HK-2 (cell line): ENCODE data around the gene PSMA6.
"Not testable (repeated sequence)": the region's sequence is repeated elsewhere in the genome, so short reads cannot be mapped to it uniquely, and the experiment has no call there.

Experiments
- DNase-seq: peaks from one replicate; pipeline ENCODE4 v3.0.0-alpha.2; 2018; ENCODE audit not compliant: unreplicated experiment

Gene PSMA6

DNA sequence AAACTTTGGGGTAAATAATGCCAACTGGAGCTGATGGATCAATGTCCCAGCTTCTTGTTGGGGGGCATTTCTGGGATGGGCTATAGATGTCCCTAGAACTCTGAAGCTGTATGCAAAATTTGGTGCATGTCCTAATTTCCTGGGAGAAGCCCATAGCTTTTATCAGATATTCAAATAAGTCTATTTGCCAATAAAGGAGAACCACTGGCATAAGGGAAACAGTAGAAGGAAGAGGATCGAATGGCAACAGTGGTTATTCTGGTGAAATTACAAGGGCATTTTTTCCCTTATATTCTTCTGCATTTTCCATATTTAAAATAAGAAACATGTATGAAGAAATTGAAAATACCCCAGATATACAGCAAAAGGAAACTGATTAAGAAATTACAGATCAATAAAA, 34.2 kb downstream of the PSMA6 start:
- DNase-seq = no peak

DNA sequence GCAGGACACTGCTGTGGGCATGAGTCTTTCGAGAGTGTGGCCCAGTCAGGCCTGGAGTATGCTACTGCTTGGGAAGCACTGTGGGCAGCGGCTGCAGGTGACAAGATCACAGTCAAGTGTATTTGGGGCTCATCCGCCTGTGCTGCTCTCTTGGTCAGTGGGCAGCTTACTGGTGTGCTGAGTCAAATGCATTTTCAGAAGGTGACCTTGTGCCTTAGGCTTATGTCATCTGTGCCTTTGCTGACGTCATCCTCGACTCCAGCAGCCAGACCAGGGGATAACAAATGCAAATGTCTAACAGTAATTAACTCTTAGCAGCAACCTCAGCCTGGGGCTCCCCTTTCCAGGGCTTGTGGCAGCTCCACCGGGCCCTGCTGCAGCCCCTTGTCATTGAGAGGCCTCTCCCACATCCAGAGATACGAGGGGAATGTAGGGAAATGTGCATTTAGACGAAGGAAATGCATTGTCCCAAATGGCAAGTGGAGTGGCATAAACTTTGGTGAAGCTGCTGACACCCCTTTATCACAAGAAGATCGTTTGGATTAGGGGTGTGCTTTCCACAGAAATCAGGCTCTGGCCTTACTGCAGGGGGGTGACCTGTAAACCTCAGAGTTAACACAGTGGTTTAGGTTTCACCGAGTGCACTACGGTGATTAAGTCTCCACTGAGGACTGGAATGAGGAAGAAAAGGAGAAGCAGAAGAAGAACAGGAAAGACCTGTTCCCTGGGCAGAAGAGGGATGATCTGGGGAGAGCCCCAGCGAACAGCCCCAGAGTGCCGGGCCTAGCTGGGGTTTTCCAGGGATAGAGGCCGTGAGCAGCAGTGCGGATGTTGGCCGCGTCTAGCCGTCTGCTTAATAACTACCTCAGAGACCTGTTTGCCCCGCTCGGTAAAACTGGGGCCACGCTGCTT, 39.7 kb downstream of the PSMA6 start:
- peak; percentile 70 for DNase-seq

DNA sequence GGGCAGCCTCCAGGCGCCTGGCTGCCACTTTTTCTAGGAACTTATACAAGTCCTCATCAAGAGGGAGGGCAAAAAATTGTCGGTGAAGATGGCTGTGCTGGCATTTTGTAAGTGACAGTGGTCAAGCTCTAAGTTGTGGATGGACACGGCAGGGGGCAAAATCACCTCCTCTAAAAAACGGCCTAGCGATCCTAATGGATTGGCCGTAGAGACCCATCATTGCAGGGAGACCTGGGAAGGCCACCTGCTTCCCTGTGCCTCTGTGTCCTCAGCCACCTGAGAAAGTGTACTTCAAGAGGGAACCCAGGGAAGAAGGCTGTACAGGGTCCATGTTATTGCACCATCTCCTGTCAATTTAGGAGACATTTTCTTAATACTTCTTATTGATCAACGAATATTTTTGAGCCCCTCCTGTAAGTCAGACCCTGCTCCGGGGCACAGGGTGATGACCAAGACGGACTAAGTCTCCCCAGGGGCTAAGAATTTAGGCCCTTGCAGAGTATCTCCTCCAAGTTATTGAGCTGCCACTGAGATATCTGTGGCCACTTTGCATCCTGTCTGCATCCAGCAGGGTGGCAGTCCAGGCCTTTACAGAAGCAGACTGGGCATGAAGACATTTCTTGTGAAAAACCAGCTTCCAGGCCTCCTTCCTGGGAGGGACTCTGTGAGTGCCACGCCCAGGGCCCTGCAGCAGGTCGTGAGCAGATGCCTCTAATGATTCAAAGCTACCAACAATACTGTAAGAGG, 40.5 kb downstream of the PSMA6 start:
- peak; percentile 33 for DNase-seq

DNA sequence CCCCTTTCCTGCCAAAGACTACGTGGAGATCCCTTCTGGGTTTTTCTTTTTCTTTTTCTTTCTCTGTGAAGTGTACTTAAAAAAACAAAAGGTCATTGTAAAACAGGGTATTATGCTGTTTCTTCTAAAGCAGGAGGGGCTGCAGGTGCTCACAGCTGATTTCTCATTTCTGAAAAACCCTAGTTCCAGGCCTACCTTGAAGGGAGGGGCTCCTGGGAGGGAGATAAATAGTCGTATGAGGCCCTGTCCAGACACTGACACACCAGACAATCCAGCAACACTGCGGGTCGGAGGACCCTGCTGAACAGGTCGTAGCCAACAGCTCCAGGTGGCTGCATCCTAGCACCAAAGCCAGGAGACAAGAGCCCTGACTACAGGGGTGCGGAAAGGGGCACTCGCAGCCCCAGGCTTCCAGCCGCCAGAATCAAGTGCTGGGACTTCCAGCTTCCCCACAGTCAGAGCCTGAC, 41.1 kb downstream of the PSMA6 start:
- no peak for DNase-seq

DNA sequence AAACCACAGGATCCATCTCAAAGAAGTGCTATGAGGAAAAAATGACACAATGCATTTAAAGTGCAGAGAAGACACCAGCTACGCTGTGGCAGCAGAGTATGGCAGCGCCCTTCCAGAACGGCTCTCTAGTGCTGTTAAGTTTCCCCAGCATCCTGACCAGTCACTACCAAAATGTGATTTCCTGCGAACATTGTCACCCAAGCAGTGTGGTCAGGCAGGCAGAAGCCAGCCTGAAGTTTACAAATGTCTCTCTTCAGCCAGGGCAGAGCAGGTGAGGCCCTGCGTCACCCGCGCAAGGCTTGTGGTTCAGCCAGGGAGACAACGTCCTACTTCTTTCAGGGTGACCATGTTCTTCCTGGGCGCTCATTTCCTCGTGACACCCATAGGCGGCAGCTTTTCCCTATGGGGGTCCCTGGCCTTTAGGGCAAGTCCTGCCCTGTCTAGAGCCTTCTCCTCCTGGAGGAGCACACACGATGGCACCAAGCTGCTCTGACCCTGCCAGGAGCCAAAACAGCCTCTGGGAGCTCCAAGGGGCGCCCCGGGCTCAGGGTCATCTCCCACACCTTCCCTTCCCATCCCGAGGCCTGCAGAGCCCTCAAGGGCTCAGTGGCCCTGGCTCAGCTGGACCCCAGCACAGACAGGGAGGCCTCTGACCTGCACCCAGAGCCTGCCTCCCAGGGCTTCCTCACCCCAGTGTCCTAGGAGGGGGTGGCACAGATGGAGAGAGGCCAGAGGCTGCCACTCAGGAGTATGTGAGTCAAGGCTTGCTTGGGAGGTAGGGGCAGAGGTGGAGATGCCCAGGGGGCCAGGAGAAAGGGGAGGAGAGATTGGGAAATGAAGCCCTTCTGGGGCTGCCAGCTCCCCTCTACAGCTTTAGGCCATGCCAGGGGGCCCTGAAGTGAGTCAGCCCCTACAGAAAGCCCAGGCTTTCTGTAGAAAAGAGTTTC, 41.9 kb downstream of the PSMA6 start:
- no peak for DNase-seq

DNA sequence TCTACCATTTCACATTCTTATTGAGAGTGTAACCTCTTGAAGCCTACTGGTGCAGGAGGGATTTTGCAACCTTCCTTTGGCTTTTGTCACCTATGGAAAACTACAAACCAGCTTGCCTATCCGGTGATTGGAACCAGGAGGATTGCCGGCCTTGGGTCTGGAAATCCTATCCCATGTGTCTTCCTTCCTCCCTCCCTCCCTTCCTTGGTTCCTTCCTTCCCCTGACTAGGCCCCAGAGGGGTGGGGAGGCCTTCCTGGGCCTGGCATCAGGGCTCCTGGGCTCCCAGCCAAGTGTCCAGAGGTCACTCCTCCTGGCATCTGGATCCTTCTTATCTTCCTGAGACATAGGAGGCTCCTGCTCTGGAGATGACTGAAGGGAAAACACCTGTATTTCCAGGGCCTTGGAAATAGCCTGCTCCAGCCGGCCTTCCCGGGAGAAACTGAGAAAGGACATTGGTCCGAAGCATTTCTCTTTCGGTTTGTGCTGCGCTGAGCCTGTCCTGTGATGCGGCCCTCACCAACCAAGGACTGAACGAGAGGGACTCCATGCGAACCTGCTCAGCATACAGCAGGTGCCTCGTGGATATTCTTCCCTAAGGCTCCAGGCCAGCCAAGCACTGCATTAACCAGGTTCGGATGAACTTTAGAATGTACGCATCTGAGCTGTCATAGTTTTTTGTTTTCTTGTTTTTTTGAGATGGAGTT, 43.4 kb downstream of the PSMA6 start:
- peak; percentile 57 for DNase-seq

DNA sequence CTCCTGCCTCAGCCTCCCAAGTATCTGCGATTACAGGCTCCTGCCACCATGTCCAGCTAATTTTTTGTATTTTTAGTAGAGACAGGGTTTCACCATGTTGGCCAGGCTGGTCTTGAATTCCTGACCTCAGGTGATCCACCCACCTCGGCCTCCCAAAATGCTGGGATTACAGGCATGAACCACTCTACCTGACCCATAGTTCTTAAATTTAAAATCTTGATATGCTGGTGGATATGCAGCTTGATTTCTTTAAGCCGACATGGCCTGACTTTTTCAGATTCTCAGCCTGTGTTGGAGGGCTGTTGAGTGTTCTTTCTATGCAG, 44.0 kb downstream of the PSMA6 start:
- not testable (repeated sequence) for DNase-seq

DNA sequence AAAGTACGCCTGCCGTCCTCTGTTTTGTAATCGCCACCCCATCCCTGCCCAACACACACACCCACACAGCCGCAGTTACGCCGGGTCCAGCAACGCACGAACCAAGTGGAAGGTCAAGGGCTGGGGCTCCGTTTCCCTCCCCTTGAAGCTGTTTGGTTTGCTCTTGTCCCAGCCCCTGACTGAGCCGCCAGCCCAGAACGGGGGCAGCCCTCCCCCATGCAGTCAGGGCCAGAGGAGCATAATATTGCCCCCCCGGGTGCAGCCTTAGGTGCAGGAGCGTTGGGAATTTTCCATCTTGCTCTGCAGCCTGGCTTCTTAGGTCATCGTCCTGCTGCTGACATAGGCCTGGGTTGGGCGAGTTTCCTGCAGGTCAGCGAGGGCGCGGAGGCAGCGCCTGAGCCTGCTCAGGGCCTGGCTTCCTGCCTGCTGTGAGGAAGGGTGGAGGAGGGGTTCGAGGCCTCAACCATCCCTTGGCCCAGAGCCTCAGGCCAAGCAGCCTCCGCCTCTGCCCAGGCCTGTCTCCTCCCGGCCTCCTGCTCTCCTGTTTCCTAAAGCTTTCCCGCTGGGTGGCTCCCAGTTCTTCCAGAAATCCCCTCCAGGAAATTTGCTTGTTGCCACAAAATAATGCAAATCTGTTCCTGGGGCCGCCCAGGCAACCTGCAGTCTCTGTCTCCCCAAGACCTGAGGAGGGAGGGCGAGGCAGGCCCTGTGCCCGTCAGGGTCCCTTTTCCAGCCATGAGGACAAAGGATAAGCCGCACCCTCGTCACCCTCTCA, 44.5 kb downstream of the PSMA6 start:
- peak; percentile 89 for DNase-seq

DNA sequence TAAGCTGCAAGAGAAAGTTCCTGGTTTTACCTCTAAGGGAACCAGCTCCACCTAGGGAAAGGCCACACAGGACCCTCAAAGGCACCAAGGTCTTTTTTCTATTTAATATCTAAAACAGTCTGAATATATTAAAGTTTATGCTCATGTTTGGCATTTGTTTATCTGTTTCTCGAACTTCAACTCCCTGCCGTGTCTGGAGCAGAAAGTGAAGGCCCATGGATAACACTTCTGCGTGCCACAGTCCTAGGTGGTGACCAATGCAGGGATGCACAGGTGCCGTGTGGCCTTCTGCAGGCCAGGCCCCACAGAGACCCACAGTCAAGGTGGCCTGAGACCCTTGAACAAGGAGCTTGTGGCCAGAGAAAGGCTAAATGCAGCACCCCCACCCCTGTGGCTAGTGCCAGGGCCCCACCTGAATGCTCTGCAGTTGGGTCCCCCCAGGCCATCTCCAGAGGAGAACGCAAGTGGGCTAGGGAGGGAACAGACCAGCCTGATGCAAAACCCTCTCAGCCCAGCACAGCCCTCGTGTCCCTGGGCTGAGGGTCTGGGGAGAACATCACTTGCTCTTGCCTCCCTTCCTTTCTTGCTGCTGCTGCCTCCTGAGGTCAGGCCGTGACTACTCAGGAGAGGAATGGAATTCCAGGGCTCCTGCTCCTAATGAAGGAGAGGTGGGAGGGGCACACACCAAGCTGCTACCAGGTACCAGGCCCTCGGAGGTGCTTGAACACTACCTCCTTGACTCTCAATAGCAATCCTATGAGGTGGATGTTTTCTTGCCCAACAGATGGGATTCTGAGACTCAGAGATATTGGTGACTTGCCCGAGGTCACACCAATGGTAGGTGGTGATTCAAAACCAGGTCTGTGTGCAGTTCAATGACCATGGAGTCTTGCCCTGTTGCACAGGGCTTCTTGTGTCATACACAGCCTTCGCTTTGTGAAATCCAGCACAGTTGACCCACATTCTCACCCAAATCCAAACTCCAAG, 45.4 kb downstream of the PSMA6 start:
- DNase-seq = no peak

DNA sequence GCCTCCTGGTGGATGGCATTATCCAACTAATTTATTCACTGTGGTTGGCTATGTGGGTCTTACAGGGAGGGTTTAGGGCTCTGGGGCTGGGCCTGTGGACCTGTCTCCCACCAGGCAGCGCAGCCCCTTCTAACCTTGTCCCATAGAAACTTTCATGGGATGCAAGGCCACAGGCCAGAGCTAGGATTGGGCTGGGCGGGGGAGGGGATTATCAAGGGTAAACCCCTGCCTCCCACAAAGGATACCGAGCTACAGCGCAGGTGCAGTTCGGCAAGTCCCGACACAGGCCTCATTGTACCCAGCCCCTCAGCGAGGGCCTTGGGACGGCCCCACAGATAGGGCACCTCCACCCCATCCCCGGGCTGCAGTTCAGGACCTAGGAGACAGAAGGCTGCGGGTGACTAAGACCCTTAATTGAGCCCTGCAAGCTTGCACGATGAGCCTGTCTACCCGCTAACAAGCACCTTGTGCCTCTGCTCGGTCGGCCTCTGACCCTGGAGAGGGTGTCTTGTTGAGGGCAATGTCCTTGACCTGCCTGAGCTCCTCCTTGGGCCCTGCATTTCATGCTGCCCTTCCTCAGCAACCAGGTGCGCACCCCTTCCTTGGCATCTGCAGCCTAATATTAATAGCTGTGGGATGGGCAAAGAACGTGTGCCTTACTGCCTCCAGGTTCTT, 46.7 kb downstream of the PSMA6 start:
- DNase-seq = no peak

DNA sequence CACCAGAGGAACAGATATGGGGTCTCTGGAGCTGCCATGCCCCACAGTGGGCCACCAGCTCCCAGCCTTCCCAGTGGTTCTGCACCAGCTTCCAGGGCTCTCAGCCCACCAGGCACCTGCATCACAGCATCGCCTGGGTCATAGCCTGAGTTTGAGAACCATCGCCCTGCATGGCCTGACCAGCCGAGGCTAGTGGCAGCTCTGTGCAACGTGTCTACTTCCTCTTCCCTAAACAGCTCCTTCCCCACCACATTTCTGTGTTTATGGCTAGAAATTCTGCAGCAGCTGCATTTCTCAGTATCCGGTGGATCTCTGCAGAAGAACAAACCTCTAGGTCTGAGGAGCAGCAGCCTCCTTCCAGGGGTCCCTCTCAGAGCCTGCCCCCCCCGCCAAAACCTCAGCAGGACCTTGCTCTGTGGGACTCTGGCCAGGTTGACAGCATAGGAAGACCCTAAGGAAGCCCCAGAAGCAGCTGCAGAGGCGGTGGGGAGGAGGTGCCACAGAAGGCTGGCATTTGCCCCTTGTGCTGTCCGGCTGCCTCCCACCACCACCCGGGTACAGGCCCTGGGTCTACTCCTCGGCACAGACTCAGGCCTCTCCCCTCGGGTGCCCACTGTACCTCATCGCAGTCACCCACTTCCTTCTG, 47.7 kb downstream of the PSMA6 start:
- DNase-seq = no peak

DNA sequence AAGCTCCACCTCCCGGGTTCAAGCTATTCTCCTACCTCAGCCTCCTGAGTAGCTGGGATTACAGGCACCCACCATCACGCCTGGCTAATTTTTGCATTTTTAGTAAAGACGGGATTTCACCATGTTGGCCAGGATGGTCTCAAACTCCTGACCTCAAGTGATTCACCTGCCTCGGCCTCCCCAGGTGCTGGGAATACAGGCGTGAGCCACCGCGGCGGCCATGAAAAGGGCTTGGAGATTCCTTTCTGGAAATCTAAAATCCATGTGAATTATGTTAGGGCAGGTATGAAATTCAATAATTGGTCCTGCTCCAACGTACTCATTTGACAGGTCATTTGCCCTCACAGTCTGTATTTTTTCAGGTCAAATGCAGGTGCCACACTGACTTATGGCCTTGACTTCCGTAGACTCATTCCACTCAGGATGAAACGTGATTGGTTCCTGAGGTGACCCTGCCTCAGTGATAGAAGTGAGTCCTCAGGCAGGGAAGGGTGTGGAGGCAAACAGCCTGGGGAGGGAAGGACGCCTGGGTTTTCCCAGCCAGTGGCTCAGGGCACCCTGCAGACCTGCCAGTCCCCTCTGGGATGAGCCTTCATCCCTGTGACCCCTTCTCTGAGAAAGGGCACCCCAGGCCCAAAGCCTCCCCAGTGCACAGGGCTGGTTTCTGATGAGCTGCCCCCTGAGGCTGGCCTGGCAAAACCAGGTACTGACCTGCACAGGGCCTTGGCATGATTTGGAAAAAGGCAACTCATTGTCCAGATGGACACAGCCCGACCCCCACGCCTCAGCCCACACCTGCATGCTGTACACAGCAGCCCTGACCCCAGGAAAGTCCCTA, 48.7 kb downstream of the PSMA6 start:
- DNase-seq = no peak

DNA sequence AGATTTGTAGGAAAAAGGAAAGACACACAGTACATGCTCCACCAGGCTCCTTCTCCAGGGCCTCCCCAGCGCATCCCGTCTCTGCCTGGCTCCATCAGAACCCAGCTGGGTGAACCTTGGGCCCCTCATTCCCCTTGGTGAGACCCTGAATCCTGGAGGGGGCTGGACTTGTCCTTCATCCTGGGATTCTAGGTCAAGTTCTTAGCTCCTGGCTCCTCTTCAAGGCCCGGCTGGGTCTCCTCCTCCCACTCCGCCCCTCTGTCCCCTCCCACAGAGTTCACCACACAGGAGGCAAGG, 49.2 kb downstream of the PSMA6 start:
- DNase-seq = no peak

DNA sequence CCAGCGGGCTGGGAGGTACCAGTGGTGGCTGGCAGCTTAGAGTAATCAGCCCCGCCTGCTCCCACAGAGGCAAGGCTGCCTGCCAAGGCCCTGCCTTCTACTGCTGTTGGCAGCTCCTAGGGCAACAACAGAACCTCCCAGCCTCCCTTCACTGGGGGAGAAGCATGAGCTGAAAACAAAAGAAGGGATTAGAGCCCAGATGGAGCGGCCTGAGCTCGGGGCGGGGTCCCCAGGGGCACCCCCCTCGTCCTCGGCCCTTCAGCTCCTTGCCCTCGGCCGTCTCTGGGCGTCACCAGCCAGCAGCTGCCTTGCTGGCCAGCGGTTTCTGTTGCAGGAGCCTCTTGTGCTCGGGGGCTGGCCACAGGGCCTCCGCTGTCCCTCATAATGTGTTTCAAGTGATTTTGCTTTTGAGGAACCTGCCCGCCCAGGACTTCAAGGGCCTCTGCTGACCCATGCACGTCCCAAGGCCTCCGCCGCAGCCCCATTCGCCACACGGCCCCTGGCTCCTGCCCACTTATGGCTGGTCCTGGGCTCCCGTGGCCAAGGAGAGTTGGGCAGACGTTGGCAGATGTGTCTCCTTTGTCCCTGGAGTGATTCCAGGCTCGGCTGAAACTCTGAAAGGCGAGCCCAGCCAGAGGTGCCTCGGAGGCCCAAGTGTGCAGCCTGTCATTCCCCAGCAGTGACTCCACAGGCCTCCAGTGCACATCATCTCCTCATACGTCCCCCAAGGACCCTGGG, 49.7 kb downstream of the PSMA6 start:
- peak; percentile 90 for DNase-seq

DNA sequence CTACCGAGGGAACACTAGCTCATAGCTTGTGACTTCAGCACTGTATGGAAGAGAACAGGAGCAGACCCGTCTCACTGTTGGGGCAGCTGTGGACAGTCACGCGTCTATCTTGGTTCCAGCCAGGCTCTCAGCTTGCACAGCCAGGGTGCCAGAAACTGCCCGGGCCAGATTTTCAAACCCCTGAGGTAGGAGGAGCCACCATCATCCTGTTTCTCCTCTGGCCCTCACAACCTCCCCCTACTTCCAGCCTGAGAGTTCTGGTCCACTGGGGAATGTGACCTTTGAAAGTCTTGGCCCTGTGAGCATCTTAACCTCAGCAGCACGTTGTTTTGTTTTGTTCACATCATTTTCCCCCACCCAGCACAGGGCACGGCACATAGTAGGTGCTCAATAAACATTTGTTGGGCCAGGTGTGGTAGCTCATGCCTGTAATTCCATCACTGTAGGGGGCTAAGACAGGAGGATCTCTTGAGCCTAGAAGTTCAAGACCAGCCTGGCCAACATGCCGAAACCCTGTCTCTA, 50.4 kb downstream of the PSMA6 start:
- no peak for DNase-seq

DNA sequence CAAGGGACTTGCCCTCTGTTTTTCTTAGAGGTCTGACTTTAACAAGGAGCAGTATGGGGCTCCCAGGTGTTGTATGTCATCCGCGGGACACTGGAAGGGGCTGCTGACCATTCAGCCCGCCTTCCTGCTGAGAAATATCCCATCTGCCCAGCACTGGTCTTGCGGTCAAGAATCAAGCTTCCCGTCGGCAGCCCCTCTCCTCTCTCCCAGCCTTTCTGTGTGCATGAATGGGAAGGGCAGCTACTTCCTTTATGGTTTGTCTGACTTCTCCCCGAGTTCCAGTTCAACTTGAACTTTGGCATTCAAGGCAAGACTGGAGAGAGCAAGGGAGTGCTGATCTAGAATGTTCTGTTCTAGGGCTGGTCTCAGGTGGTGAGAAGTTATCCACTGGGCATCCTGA, 51.5 kb downstream of the PSMA6 start:
- no peak for DNase-seq
